HCT116 (cell line): ENCODE results near the gene ARMC8.

Experiments
- CTCF ChIP-seq, 3 experiments: fragments of 200-600 bp in 1 of 3; sonication (generic) in 1 of 3; IDR thresholded peaks in 2 of 3; conservative IDR thresholded peaks in 1 of 3; 2 replicates each; pipeline ENCODE4 v1.5.1; 2012 to 2017; ENCODE audit warnings: low read depth in 2 of 3, low read length in 2 of 3, antibody characterized with exemption in 1 of 3, borderline replicate concordance in 1 of 3, control low read depth in 1 of 3, mild to moderate bottlenecking in 1 of 3, mixed read lengths in 1 of 3, mixed run types in 1 of 3, moderate library complexity in 1 of 3; ENCODE audit not compliant: insufficient read depth in 1 of 3
- ELF1 ChIP-seq: IDR thresholded peaks from 2 replicates; pipeline ENCODE4 v1.6.1; 2012; ENCODE audit warnings: low read depth, borderline replicate concordance
- EZH2 ChIP-seq: fragments of 200-600 bp; sonication (generic); IDR thresholded peaks from 2 replicates; pipeline ENCODE4 v1.6.1; 2017; ENCODE audit warnings: antibody characterized with exemption, mixed run types
- JUND ChIP-seq: IDR thresholded peaks from 2 replicates; pipeline ENCODE4 v1.6.1; 2012
- MAX ChIP-seq: IDR thresholded peaks from 2 replicates; pipeline ENCODE4 v1.6.1; 2012
- POLR2A ChIP-seq: IDR thresholded peaks from 2 replicates; pipeline ENCODE4 v1.7.0; 2011; ENCODE audit warnings: borderline replicate concordance; ENCODE audit not compliant: insufficient read depth, insufficient read length; ENCODE audit errors: extremely low read depth
- POLR2AphosphoS5 ChIP-seq: IDR thresholded peaks from 2 replicates; pipeline ENCODE4 v1.6.1; 2011; ENCODE audit warnings: mild to moderate bottlenecking, low read depth, low read length, moderate library complexity
- RAD21 ChIP-seq: IDR thresholded peaks from 2 replicates; pipeline ENCODE4 v1.6.1; 2012; ENCODE audit warnings: low read depth, mild to moderate bottlenecking
- REST ChIP-seq: IDR thresholded peaks from 2 replicates; pipeline ENCODE4 v1.6.1; 2012; ENCODE audit warnings: low read depth
- SP1 ChIP-seq: IDR thresholded peaks from 2 replicates; pipeline ENCODE4 v1.6.1; 2012; ENCODE audit warnings: low read depth
- YY1 ChIP-seq: IDR thresholded peaks from 2 replicates; pipeline ENCODE4 v1.6.1; 2011; ENCODE audit warnings: low read length, low read depth, moderate library complexity, mild to moderate bottlenecking; ENCODE audit not compliant: insufficient replicate concordance; ENCODE audit errors: extremely low read depth
- ZFX ChIP-seq: fragments of 450-650 bp; IDR thresholded peaks from 2 replicates; pipeline ENCODE4 v1.6.1; 2017

- TF ChIP-seq CTCF (IDR thresholded peaks at IDR 0.05 in 2 of 3, conservative IDR thresholded peaks at IDR 0.05 in 1 of 3; ENCODE audit: borderline replicate concordance in 1 of 3, insufficient read depth in 1 of 3, low read depth in 2 of 3, low read length in 2 of 3) (no peak), EZH2 (no peak), POLR2AphosphoS5 (no peak), REST (no peak), MAX (no peak), RAD21 (no peak), JUND (no peak), SP1 (no peak), POLR2A (no peak), YY1 (no peak), ELF1 (no peak), ZFX (no peak)
These were observed 51.6 kb downstream of the ARMC8 start for GRCh38 chr3:138238711-138239110.
